Transverse colon (tissue), 4 donors: ENCODE results near the gene C2orf49.

Experiments
- EP300 ChIP-seq: sonication (generic); formaldehyde crosslinking; IDR thresholded peaks from one replicate; pipeline ENCODE4 v1.6.1; 2017; ENCODE audit warnings: antibody characterized with exemption, low read depth
- POLR2A ChIP-seq: fragments of 450-650 bp; IDR thresholded peaks from one replicate; pipeline ENCODE4 v1.6.1; 2016; ENCODE audit warnings: antibody characterized with exemption, mild to moderate bottlenecking, moderate library complexity
- POLR2AphosphoS5 ChIP-seq, 3 donors: sonication (generic); formaldehyde crosslinking; IDR thresholded peaks; one replicate each; pipeline ENCODE4 v1.6.1; 2016; ENCODE audit warnings: antibody characterized with exemption in 3 of 3
- TF ChIP-seq, protein P1 (sequence below), 5 experiments: fragments of 200-600 bp in 3 of 5; fragments of 450-650 bp in 2 of 5; sonication (generic) in 3 of 5; IDR thresholded peaks; 1 replicate in 2 of 5; 2 replicates in 3 of 5; pipeline ENCODE4 v1.5.1; 2016 to 2017; ENCODE audit warnings: antibody characterized with exemption in 5 of 5, inconsistent platforms in 3 of 5, mild to moderate bottlenecking in 2 of 5, moderate library complexity in 1 of 5

- TF ChIP-seq, protein P1, sequence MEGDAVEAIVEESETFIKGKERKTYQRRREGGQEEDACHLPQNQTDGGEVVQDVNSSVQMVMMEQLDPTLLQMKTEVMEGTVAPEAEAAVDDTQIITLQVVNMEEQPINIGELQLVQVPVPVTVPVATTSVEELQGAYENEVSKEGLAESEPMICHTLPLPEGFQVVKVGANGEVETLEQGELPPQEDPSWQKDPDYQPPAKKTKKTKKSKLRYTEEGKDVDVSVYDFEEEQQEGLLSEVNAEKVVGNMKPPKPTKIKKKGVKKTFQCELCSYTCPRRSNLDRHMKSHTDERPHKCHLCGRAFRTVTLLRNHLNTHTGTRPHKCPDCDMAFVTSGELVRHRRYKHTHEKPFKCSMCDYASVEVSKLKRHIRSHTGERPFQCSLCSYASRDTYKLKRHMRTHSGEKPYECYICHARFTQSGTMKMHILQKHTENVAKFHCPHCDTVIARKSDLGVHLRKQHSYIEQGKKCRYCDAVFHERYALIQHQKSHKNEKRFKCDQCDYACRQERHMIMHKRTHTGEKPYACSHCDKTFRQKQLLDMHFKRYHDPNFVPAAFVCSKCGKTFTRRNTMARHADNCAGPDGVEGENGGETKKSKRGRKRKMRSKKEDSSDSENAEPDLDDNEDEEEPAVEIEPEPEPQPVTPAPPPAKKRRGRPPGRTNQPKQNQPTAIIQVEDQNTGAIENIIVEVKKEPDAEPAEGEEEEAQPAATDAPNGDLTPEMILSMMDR (IDR thresholded peaks at IDR 0.05) = no peak
- TF ChIP-seq POLR2A (no peak), POLR2AphosphoS5 (IDR thresholded peaks at IDR 0.05) (no peak), EP300 (no peak)
These were observed 56.2 kb downstream of the C2orf49 start for GRCh38 chr2:105393373-105394055.
